ENCODE results near the gene RAB6A.
"Not testable (repeated sequence)": the region's sequence is repeated elsewhere in the genome, so short reads cannot be mapped to it uniquely, and the experiment has no call there.

RAB6A gene

DNA sequence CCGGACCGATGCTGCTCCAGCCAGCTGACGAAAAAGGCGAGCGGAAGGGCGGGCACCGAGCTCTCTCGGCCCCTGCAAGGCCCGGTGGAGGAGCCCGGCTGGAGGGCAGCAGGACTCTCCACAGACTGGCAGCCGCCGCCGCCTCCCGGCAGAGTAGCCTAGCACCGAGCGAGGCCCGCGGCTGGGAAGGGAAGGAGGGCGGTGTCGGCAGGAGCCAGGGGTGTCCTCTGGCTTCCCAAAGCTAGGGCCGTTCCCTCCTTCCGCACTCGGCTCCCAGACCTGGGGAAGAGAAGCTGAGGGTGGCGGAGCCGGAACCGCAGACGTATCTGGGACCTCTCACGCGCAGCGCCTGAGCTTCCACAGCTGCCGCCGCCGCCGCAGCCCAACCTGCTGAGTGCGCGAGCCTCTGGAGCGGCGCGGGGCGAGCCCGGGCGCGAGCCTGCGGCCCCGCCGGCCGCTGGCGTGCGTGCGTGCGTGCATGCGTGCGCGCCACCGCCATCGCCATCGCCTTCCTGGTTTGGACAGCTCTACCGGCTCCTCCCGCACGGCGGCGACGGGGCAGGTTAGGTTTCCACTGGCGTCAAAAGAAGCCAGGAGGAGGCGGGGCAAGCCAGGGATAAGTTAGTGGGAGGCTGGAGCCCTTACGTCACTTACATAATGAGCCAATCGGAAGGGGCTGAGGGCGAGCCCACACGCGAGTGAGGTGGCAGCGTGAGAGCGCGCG lies at the start of gene RAB6A:
Gene RAB6A, minus strand, starts transcription at position 396 of the 724 bp plus-strand sequence. CDS start 439 bp downstream, outside the sequence.
- DNase-seq (ENCODE audit: low read depth in 2 of 2) = peak; percentile 98 to 99

DNA sequence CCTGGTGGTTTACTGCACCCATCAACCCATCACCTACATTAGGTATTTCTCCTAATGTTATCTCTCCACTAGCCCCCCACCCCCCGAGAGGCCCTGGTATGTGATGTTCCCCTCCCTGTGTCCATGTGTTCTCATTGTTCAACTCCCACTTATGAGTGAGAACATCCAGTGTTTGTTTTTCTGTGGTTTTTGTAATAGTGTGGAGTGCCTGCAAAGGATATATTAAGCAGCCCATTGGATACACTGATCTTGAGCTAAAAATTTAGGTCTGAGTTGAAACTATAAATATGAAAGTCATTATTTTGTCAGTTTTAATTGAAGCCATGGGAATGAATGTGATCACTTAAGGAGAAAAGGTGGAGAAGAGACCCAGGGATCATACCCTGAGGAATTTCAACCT lies 49.8 kb upstream of the RAB6A start:
- no peak for DNase-seq (ENCODE audit: low read depth in 2 of 2)

GRCh38 chr11:73808052-73808451 lies 47.2 kb upstream of the RAB6A start:
- DNase-seq (ENCODE audit: low read depth in 2 of 2) = no peak

- DNase-seq (ENCODE audit: low read depth in 2 of 2) = no peak
Observed at GRCh38 chr11:73804712-73805111, 43.8 kb upstream of the RAB6A start.

- DNase-seq (ENCODE audit: low read depth in 2 of 2) = no peak
Observed at GRCh38 chr11:73801136-73801535, 40.3 kb upstream of the RAB6A start.

GRCh38 chr11:73800276-73800806 lies 39.5 kb upstream of the RAB6A start:
- DNase-seq (ENCODE audit: low read depth in 2 of 2) = no peak

DNA sequence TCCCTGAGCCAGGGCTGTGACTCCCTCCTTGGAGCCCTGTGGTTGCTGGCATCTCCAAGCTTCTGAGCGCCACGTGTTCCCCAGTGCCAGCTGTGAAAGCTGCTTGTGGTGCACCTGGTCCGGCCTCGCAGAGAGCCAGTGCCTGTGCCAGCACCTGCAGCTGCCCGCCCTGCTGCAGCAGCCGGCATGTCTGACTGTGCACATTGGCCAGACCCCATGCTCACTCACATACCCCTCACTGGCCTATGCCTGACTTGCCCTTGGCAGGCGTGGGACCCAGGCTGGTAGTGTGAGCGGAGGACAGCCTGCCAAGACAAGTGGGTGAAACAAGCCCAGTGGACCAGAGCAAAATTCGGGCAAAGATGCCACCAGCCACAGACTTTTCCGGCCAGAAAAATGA lies 36.6 kb upstream of the RAB6A start:
- DNase-seq (ENCODE audit: low read depth in 2 of 2) = no peak

DNA sequence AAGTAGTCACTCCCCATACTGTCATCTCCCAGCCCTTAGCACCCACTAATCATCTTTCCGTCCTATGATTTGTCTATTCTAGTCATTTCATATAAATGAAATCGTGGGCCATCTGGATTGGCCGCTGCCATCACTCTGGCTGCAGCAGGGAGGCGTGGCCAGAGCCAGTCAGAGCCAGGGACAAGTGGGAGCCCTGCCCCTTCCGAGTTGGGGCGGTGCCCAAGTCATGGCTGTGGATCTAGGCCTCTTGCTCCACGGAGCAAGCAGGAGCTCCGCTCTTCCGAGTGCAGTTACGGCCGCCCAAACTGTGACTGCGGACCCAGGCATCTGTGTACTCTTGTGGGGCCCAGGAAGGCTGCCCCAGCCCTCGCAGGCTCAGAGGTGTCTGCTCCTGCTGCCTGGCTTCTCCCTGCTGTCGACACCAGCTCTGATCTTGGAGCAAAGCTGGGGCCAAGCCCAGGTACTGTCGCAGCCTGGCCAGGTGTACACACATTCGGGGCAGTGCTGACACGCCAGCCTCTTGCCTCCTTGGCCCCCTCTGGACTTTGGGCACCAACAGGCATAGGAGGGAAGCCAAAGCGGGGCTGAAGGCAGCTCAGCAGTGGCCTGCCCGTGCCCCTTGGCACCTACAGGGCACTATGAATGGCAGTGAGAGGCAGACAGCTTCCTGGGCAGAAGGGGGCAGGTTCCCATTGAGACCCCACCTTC lies 35.2 kb upstream of the RAB6A start:
- DNase-seq (ENCODE audit: low read depth in 2 of 2) = no peak

- DNase-seq (ENCODE audit: low read depth in 2 of 2) = no peak
Observed at GRCh38 chr11:73792584-73792983, 31.7 kb upstream of the RAB6A start.

DNA sequence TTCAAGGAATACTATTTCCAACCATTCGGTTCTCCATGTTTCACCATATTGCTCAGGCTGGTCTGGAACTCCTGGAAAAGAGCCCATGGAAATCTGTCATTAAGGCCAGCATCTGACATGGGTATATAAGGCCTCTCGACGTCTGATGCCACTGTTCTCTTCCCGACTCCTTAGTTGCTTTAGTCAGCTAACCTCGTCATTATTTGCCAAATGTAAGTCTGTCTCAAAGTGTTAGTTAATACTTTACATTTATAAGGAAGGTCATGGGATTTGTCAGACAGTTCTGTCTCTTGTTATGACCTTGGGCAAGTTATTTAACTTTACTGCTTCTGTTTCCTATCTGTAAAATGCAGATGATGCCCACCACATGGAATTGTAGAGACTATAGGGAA lies 28.4 kb upstream of the RAB6A start:
- DNase-seq (ENCODE audit: low read depth in 2 of 2) = no peak

GRCh38 chr11:73787643-73788558 lies 27.0 kb upstream of the RAB6A start, which contains the start of gene MRPL48:
Gene MRPL48 (plus strand): TSS chr11:73787874. CDS start chr11:73787972, 98 bp downstream.
- DNase-seq (ENCODE audit: low read depth in 2 of 2) = peak; percentile 72 to 78

DNA sequence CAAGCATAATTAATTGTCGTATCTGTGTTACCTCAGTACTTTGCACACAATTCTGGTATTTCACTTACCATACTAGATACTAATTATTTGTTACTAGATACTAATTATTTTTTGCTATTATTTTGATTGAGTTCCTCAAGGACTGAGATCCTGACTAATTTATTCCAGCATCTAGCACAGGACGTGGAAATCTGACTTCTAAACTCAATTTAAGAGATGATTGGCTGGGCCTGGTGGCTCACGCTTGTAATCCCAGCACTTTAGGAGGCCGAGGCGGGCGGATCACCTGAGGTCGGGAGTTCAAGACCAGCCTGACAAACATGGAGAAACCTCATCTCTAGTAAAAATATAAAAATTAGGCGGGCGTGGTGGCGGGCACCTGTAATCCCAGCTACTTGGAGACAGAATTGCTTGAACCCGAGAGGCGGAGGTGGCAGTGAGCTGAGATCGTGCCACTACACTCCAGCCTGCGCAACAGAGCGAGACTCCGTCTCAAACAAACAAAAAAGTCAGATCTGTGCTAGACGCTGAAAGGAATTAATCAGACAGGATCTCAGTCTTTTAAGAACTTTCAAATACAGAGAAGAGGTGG lies 26.3 kb upstream of the RAB6A start:
- DNase-seq (ENCODE audit: low read depth in 2 of 2) = no peak

- DNase-seq (ENCODE audit: low read depth in 2 of 2) = not testable (repeated sequence)
Observed at GRCh38 chr11:73785467-73785866, 24.6 kb upstream of the RAB6A start.

DNA sequence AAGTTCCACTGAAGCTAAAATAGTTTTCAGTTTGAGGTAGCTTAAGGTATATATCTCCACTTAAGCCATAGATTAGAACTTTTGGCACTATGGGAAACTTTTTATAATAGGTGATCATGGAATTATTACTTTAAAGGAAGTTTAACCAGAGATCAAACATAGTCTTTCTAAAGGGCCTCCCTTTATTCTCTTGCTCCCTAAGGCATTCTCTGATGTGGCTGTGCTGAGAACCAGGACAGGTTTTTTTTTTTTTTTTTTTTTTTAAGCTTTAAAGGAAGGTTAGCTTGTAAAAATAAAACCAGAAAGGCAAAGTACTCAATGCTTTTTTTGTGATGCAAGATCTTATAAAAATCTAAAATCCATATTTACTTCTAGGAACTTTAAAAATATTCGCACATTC lies 23.9 kb upstream of the RAB6A start:
- no peak for DNase-seq (ENCODE audit: low read depth in 2 of 2)

DNA sequence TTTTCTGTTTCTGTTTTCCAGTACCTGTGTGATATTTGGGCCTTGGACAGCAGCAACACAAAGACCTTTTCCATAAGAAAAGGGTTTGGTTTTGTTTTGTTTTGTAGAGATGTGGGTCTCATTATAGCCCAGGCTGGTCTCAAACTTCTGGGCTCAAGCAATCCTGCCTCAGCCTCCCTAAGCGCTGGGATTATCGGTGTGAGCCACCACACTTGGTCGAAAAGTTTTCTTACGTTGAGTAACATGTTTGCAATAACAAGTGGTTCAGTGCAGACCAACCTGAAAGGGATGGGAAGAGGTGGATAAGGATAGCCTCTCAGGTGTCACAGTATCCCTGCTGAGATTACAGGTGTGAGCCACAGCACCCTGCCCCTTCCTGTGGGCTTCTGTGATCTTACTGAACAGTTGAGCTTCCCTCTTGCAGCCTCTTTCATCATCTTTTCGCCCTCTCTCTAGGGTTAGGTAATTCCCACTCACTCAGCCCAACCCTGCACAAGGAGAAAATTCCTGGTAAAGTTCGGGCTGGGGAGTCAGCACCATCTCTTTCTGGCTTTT lies 23.3 kb upstream of the RAB6A start:
- no peak for DNase-seq (ENCODE audit: low read depth in 2 of 2)

DNA sequence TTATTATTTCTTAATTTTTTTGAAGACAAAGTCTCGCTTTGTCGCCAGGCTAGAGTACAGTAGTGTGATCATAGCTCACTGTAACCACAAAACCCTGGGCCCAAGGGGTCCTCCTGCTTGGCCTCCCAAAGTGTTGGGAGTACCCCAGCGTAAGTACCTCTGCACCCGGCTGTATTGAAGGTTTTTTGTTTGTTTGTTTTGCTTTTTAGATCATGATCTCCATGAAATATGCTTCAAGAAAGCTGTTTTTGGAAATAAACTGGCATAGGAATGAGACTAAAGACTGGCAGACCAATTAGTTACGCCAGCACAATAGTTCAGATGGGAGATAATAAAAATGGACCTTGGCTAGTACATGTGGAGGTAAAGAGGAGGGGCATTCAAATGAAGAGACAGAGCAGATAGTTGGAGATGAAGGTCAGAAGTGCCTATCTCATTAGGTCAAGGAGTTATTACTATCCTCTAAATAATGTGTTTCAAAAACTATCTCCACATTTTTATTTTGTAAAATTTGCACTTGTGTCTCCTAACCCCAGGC lies 22.7 kb upstream of the RAB6A start:
- DNase-seq (ENCODE audit: low read depth in 2 of 2) = no peak

DNA sequence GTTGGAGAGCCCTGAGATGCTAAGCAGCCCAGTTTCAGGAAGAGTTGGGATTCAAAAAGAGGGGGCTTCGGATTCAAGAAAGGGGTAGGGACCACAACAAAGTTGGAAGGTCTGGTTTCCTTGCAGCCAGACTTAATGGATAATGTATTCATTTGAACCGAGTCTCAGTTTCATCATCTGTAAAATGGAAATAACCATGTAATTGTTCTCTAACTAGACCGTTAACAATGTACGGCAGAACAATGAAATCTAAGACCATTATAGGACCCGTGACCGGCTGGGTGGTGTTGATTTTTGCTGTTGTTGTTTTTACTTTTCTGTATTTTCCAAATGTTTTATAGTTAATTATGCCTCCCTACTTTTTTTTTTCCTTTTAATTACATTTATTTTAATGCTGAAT lies 20.4 kb upstream of the RAB6A start:
- DNase-seq (ENCODE audit: low read depth in 2 of 2) = no peak

DNA sequence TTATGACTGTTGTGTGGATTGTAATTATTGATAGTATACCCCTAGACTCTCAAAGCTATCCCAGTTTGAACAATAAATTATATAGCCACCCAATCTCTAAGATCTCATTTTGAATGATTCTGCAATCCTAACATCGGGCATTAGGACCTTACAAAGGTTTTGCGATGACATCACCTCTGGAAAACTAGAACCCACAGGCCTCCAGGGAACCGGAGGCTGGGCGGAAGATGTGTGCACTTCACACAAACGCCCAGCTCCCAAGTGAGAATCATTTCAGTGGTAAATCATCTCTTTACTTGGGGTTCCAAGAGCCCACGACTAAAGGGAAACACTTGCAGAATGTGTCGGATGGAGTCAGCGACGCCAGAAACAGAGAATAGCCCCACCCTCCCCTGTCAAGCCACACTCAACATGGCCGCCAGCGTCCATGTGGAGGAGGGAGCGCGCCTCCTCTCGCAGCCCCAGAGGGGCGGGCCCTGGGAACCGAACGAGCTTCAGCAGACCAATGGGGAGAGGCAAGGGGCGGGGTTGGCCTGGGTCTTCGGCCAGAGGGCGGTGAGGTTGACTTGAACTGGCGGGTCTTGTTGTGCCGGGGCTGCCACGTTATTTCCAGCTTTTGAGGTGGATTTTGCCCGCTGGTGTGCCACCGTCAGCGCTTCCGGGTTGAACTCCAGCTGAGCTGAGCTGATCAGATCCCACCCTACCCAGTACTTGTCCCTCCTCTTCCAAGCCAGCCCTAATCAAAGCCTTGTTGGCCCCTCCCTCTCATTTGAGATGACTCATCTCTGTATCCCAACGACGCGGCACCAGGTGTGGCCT lies 18.4 kb upstream of the RAB6A start:
- DNase-seq (ENCODE audit: low read depth in 2 of 2) = peak; percentile 94 to 95

DNA sequence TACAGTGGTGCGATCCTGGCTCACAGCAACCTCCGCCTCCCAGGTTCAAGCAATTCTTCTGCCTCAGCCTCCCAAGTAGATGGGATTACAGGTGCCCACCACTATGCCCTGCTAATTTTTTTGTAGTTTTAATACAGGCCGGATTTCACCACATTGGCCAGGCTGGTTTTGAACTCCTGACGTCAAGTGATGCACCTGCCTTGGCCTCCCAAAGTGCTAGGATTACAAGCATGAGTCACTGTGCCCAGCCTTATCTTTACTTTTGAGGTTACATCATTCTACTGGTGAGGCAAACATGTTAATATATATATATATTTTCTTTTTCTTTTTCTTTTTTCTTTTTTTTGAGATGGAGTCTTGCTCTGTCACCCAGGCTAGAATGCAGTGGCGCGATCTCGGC lies 9.9 kb upstream of the RAB6A start:
- not testable (repeated sequence) for DNase-seq (ENCODE audit: low read depth in 2 of 2)

DNA sequence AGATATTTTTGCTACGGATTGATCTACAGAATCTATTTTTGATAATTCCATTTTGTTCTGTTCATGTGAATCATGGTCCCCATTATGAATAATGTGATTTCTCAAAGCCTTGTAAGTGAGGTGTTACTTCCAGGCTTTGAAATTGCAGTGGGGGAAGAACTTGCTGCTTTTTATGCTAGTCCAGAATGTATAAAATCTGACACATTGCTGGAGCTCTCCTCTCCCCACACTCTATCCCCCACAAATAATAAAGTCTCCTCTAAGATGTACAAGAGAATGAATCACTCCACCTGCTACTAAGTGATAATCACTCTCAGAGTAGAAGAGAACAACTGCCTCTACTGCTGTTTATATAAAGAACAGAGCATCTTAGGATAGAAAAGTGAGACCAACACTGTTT lies 5.9 kb upstream of the RAB6A start:
- no peak for DNase-seq (ENCODE audit: low read depth in 2 of 2)
